HG02610 (cell line): Measurements from ENCODE around the gene MSI2.
A peak's percentile ranks its signal among the peaks of the same experiment; 100 is the strongest.

Source experiments
- ATAC-seq: cut with Tn5 transposase; IDR thresholded peaks from one replicate; pipeline ENCODE4 v1.9.1; 2021; ENCODE audit warnings: mild to moderate bottlenecking, moderate library complexity; ENCODE audit not compliant: unreplicated experiment

The MSI2 gene

GRCh38 chr17:57425903-57426880 is 169.9 kb downstream of the MSI2 start:
- ATAC-seq = no peak

- no peak for ATAC-seq
These were observed 173.6 kb downstream of the MSI2 start for GRCh38 chr17:57429966-57430365.

DNA sequence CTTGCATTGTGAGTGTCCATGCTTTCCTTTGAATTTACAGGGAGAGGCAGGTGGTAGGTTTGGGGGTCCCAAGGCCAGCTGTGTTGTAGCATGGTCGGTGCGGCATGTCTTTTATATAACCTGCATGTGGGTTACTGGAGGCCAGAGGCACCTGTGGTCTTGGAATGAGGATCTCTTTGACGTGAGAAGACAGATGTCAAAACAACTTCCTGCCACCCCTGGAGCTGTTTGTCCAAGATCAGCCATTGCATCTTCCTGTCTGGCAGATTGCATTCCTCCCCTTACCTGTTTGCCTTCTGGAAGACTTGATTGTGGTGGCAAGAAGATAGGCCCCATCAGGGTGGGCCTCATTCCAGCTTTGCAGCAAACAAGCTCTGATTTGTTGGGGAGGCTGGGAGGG is 175.1 kb downstream of the MSI2 start:
- no peak for ATAC-seq

DNA sequence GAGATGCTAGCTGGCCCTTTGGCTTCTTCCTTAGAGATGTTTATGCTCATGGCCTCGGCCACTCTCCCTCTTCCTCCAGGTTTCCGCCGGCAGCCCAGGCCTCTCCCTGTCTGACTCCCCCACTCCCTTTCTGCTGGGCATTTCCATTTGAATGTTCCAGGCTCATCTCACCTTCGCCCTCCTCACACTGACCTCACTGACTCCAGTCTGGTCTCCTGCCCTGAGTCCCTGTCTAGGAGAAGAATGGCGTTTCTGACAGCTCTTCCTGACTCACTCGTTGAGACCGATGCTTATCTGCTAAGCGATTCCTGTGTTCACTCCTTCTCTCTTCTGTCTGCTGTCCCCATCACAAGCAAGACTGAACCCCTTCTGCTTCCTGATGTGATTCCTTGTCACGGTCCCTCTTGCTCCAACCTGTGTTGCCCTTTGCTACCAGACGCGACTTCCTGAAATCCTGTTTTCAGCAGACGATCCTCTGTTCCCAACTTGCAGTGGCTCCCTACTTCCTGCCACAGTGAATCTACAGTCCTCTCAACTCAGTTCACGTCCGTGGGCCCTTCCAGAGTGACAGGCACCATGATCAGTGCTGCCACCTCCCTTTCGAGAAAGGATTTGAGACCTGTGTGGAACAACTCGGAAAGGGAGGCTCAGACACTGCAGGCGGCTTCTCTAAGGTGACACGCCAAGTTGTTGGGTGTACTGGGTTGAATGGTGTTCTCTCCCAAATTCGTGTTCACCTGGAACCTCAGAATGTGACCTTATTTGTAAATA is 176.4 kb downstream of the MSI2 start:
- no peak for ATAC-seq

GRCh38 chr17:57433452-57433851 is 177.1 kb downstream of the MSI2 start:
- ATAC-seq = no peak

DNA sequence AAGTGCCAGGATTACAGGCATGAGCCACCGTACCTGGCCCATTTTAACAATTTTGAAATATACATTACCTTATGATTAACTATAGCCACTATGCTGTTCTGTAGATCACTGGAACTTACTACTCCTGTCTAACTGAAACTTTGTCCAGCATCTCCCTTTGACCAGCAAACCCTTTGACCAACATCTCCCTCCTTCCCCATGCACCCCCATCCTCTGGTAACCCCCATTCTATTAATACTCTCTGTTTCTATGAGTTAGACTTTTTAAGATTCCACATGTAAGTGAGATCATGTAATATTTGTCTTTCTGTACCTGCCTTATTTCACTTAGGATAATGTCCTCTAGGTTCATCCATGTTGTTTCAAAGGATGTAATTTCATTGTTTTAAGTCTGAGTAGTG is 178.0 kb downstream of the MSI2 start:
- ATAC-seq = no peak

DNA sequence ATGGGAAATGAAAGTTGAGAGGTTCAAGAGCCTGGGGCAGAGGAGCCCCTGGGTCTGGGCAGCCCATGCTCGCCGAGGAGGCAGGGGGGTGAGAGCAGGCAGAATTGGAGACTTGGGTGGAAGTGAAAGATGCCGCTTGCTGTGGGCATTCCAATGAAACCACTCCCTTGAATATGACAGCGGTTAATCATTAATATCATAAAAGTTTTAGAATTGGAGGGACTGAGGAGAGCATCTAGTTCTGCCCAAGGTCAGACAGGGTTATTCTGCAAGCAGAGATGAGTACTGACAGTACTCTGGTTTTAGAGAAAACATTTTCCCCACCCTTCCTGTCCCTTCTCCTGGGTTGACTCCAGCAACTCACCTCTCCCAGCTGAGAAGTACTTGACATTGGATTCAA is 180.2 kb downstream of the MSI2 start:
- no peak for ATAC-seq

- ATAC-seq = no peak
These were observed 181.9 kb downstream of the MSI2 start for GRCh38 chr17:57438066-57438731.

DNA sequence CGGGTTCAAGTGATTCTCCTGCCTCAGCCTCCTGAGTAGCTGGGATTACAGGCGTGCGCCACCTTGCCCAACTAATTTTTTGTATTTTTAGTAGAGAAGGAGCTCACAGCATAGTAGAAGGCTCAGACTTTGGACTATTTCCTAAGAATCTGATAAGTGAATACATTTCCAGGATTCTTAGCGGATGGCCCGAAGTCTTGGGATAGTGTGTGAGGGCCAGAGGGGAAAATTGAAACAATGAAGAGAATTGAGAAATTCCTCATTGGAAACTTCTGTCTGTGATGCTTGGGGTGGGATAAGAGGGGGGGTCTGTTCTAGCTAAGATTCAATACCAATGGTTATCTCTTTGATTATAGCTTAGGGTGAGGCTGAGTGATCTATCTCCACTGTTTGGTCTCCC is 183.3 kb downstream of the MSI2 start:
- no peak for ATAC-seq

DNA sequence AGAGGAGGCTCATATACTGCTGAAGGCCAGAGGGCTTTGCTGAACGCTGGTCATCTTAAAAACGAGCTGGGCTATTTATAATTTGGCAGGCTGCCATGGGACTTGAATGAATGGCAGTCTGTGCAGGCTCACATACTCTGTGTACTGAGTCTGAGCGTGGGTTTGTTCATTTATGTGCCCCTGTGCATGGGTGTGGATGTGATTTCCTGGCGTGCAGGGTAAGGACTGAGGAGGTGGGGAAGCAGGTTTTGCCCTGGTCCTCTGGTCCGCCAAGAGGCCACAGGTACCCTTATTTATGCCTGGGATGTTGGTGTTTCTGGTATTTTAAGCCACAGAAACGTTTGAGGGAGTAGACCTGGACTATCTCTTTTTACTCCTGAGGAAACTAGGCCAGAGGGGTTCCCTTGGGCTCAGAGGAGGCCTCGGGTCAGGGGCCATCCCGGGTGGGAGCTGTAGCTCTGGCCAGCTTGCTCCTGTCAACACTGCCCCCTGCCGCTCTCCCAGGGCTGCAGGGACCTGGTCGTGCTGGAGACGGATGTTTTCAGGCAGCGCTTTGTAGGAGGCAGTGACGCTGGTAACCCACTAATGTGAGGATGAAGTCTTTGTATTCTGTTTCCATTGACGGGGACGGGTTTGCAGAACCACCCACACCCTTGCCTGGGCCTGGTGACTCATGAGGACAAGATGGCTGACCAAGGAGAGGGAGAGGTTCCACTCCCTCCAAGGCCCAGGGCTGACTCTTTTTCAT is 184.4 kb downstream of the MSI2 start:
- ATAC-seq = peak; percentile 55

DNA sequence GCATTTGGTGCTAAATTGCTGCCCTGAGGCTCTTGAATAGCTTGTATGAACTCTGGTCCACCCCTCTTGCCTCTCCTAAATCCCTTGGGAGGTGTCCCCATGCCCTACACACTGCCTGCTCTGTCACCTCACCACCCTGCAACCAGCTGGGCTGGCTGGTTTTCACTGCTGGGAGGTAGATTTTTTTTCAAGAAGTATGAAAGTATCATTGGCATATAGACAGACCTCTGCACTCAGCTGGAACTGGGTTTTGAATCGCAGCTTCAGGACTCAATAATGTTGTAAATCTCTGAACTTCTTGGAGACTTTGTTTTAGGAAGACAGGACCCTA is 184.9 kb downstream of the MSI2 start:
- peak; percentile 25 for ATAC-seq

DNA sequence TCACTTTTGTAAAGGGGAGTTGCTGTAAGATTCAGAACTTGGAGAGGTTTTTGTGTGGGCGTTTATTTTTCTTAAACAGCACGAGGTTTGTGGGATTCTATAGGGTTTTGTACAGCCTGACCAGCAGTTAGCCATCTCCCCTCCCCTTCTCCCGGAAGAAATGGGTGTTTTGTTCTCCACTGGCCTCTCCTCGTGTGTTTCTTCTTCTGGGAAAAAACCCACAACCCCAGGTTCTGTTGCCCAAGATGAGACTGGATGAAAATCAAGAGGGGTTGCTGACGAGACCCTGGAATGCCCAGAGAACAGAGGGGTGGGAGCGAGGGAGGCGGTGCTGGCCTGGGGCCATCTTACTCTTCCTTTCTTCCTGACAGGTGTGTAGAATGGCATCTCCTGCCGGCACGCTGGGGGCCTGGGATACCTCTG is 186.1 kb downstream of the MSI2 start:
- no peak for ATAC-seq

GRCh38 chr17:57442914-57443571 is 186.7 kb downstream of the MSI2 start:
- peak; percentile 31 for ATAC-seq

GRCh38 chr17:57443781-57444180 is 187.5 kb downstream of the MSI2 start:
- ATAC-seq = no peak

DNA sequence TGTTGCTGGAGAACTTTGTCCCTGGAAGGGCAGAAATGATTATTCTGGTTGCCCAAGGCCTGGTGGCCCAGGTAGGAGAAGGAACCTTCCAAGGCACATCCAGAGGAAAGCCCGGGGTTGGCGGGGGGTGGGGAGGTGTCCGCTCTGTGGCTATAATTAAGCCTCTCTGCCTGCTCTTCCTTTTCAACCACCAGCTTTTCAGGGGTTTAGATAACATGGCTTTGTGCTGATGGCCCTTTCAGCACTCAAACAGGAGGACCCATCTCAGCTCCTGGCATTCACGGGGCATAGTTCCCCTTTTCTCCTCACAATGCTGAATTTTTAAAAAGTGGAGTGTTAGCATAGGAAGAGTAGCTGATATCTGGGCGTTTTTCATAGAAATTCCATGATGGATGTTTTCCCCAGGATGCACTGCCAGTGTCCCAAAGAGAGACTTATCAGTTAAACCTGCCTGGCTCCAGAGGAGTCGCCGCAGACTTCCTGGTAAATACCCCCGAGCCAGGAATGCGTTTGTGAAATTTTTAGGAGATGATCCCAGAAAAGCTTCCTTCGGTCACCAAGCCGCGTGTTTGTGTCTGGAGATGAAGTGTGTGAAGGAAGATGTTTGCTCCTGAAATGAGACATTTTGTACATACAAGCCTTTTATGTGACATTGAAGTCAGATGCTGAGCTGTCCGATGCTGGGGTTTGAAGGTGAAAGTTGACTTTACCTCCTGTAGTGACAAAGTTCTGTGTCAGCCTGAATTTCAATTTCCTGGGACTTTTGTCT is 188.5 kb downstream of the MSI2 start:
- no peak for ATAC-seq

- ATAC-seq = no peak
These were observed 189.6 kb downstream of the MSI2 start for GRCh38 chr17:57445772-57446472.

- no peak for ATAC-seq
These were observed 191.2 kb downstream of the MSI2 start for GRCh38 chr17:57447357-57447989.

GRCh38 chr17:57447990-57448758 is 191.9 kb downstream of the MSI2 start:
- no peak for ATAC-seq
